Measurements from ENCODE around the gene PDLIM5. TPM values are rescaled to one million over a fixed set of nuclear protein-coding genes. Genes with fewer than 3 reads are reported as not detected.
"Not testable (repeated sequence)": the region's sequence is repeated elsewhere in the genome, so short reads cannot be mapped to it uniquely, and the experiment has no call there.

PDLIM5 gene
- total RNA-seq, 2 experiments from 2014 or later, result 18.1 to 18.3 TPM

GRCh38 chr4:94508296-94508695, 56.6 kb downstream of the PDLIM5 start:
- no peak overlapping the region for H3K27ac Mint-ChIP-seq
- DNase-seq (no peak), ATAC-seq (no peak)
- no peaks in the 10 kb centered on the region for H3K27me3 Mint-ChIP-seq (ENCODE audit: low read depth)
- no peak overlapping the region for H3K4me3 Mint-ChIP-seq
- no peaks in the 10 kb centered on the region for H3K9me3 Mint-ChIP-seq (ENCODE audit: insufficient read depth)
- peaks cover 1% of the 10 kb centered on the region for H3K4me1 Mint-ChIP-seq (ENCODE audit: low read depth)
- H3K36me3 Mint-ChIP-seq (ENCODE audit: low read depth), result no peaks in the 10 kb centered on the region
- CTCF ChIA-PET, result no interaction called here
- POLR2A ChIA-PET, result no interaction called here

GRCh38 chr4:94508806-94509205, 57.1 kb downstream of the PDLIM5 start:
- Mint-ChIP-seq H3K4me3 (no peak overlapping the region), H3K9me3 (ENCODE audit: insufficient read depth) (no peaks in the 10 kb centered on the region)
- ATAC-seq, result no peak

GRCh38 chr4:94511591-94511990, 59.8 kb downstream of the PDLIM5 start:
- H3K27ac Mint-ChIP-seq, result no peak overlapping the region
- no peaks in the 10 kb centered on the region for H3K9me3 Mint-ChIP-seq (ENCODE audit: insufficient read depth)
- CTCF ChIA-PET, result no interaction called here
- DNase-seq, result no peak
- POLR2A ChIA-PET, result no interaction called here
- no peak overlapping the region for H3K4me3 Mint-ChIP-seq
- H3K36me3 Mint-ChIP-seq (ENCODE audit: low read depth), result no peaks in the 10 kb centered on the region
- ATAC-seq, result no peak
- H3K27me3 Mint-ChIP-seq (ENCODE audit: low read depth), result no peaks in the 10 kb centered on the region
- peaks cover 1% of the 10 kb centered on the region for H3K4me1 Mint-ChIP-seq (ENCODE audit: low read depth)

More at GRCh38 chr4:94508806-94509205, 57.1 kb downstream of the PDLIM5 start:
- no peak for DNase-seq
- Mint-ChIP-seq H3K27ac (no peak overlapping the region), H3K4me1 (ENCODE audit: low read depth) (peaks cover 1% of the 10 kb centered on the region), H3K27me3 (ENCODE audit: low read depth) (no peaks in the 10 kb centered on the region), H3K36me3 (ENCODE audit: low read depth) (no peaks in the 10 kb centered on the region)
- ChIA-PET CTCF (no interaction called here), POLR2A (no interaction called here)

GRCh38 chr4:94513532-94513931, 61.8 kb downstream of the PDLIM5 start:
- DNase-seq; H3K27ac Mint-ChIP-seq; CTCF ChIA-PET; H3K4me3 Mint-ChIP-seq; POLR2A ChIA-PET; H3K9me3 Mint-ChIP-seq (ENCODE audit: insufficient read depth); H3K36me3 Mint-ChIP-seq (ENCODE audit: low read depth); H3K4me1 Mint-ChIP-seq (ENCODE audit: low read depth); ATAC-seq; H3K27me3 Mint-ChIP-seq (ENCODE audit: low read depth): not testable (repeated sequence)

GRCh38 chr4:94515365-94515764, 63.6 kb downstream of the PDLIM5 start:
- POLR2A ChIA-PET, result no interaction called here
- no peak overlapping the region for H3K4me3 Mint-ChIP-seq
- H3K27me3 Mint-ChIP-seq (ENCODE audit: low read depth), result no peaks in the 10 kb centered on the region

GRCh38 chr4:94516067-94516466, 64.3 kb downstream of the PDLIM5 start:
- ChIA-PET CTCF (no interaction called here), POLR2A (no interaction called here)
- ATAC-seq, result no peak

More at GRCh38 chr4:94515365-94515764, 63.6 kb downstream of the PDLIM5 start:
- no peaks in the 10 kb centered on the region for H3K9me3 Mint-ChIP-seq (ENCODE audit: insufficient read depth)
- no peak for ATAC-seq
- no peak overlapping the region for H3K27ac Mint-ChIP-seq
- H3K4me1 Mint-ChIP-seq (ENCODE audit: low read depth), result peaks cover 4% of the 10 kb centered on the region
- DNase-seq, result no peak
- CTCF ChIA-PET, result no interaction called here
- H3K36me3 Mint-ChIP-seq (ENCODE audit: low read depth), result no peaks in the 10 kb centered on the region

GRCh38 chr4:94516999-94517398, 65.3 kb downstream of the PDLIM5 start:
- POLR2A ChIA-PET, result no interaction called here
- ATAC-seq (no peak), DNase-seq (no peak)
- CTCF ChIA-PET, result no interaction called here
- Mint-ChIP-seq H3K27me3 (ENCODE audit: low read depth) (no peaks in the 10 kb centered on the region), H3K4me3 (no peak overlapping the region), H3K4me1 (ENCODE audit: low read depth) (peaks cover 4% of the 10 kb centered on the region), H3K27ac (no peak overlapping the region), H3K36me3 (ENCODE audit: low read depth) (no peaks in the 10 kb centered on the region), H3K9me3 (ENCODE audit: insufficient read depth) (no peaks in the 10 kb centered on the region)

More at GRCh38 chr4:94516067-94516466, 64.3 kb downstream of the PDLIM5 start:
- H3K36me3 Mint-ChIP-seq (ENCODE audit: low read depth), result no peaks in the 10 kb centered on the region
- DNase-seq, result no peak
- H3K4me3 Mint-ChIP-seq, result no peak overlapping the region
- H3K27me3 Mint-ChIP-seq (ENCODE audit: low read depth), result no peaks in the 10 kb centered on the region
- peaks cover 4% of the 10 kb centered on the region for H3K4me1 Mint-ChIP-seq (ENCODE audit: low read depth)
- no peak overlapping the region for H3K27ac Mint-ChIP-seq
- H3K9me3 Mint-ChIP-seq (ENCODE audit: insufficient read depth), result no peaks in the 10 kb centered on the region

- Mint-ChIP-seq H3K27me3 (ENCODE audit: low read depth) (no peaks in the 10 kb centered on the region), H3K27ac (no peak overlapping the region), H3K4me1 (ENCODE audit: low read depth) (peaks cover 4% of the 10 kb centered on the region), H3K36me3 (ENCODE audit: low read depth) (no peaks in the 10 kb centered on the region), H3K4me3 (no peak overlapping the region), H3K9me3 (ENCODE audit: insufficient read depth) (no peaks in the 10 kb centered on the region)
- DNase-seq (no peak), ATAC-seq (no peak)
- ChIA-PET POLR2A (no interaction called here), CTCF (no interaction called here)
These were observed 65.8 kb downstream of the PDLIM5 start for GRCh38 chr4:94517492-94517891.

- no peak for DNase-seq
- Mint-ChIP-seq H3K36me3 (ENCODE audit: low read depth) (no peaks in the 10 kb centered on the region), H3K9me3 (ENCODE audit: insufficient read depth) (no peaks in the 10 kb centered on the region), H3K27me3 (ENCODE audit: low read depth) (no peaks in the 10 kb centered on the region), H3K4me3 (no peak overlapping the region), H3K4me1 (ENCODE audit: low read depth) (peaks cover 4% of the 10 kb centered on the region), H3K27ac (no peak overlapping the region)
- CTCF ChIA-PET, result interaction anchor here (1.0 to 1.6 kb wide), 2 partner anchors 112 kb away, joined by 5 to 7 read pairs; no protein-coding TSS in a partner anchor
- POLR2A ChIA-PET, result no interaction called here
- no peak for ATAC-seq
These were observed 67.3 kb downstream of the PDLIM5 start for GRCh38 chr4:94519019-94519418.

- H3K27me3 Mint-ChIP-seq (ENCODE audit: low read depth), result no peaks in the 10 kb centered on the region
- H3K9me3 Mint-ChIP-seq (ENCODE audit: insufficient read depth), result no peaks in the 10 kb centered on the region
- peaks cover 4% of the 10 kb centered on the region for H3K4me1 Mint-ChIP-seq (ENCODE audit: low read depth)
- H3K4me3 Mint-ChIP-seq, result no peak overlapping the region
- H3K27ac Mint-ChIP-seq, result no peak overlapping the region
- no peak for ATAC-seq
- H3K36me3 Mint-ChIP-seq (ENCODE audit: low read depth), result peaks cover 2% of the 10 kb centered on the region
- ChIA-PET CTCF (interaction anchor here (1.6 kb wide), 1 partner anchor 113 kb away, joined by 7 read pairs; no protein-coding TSS in a partner anchor), POLR2A (no interaction called here)
- no peak for DNase-seq
These were observed 68.4 kb downstream of the PDLIM5 start for GRCh38 chr4:94519925-94520789.

GRCh38 chr4:94523033-94523580, 71.4 kb downstream of the PDLIM5 start:
- Mint-ChIP-seq H3K4me3 (no peak overlapping the region), H3K27ac (no peak overlapping the region), H3K36me3 (ENCODE audit: low read depth) (peaks cover 2% of the 10 kb centered on the region), H3K4me1 (ENCODE audit: low read depth) (peaks cover 4% of the 10 kb centered on the region), H3K27me3 (ENCODE audit: low read depth) (no peaks in the 10 kb centered on the region), H3K9me3 (ENCODE audit: insufficient read depth) (no peaks in the 10 kb centered on the region)
- POLR2A ChIA-PET, result no interaction called here
- DNase-seq (no peak), ATAC-seq (no peak)
- CTCF ChIA-PET, result no interaction called here

- ATAC-seq, result no peak
- Mint-ChIP-seq H3K27me3 (ENCODE audit: low read depth) (no peaks in the 10 kb centered on the region), H3K4me3 (no peak overlapping the region), H3K27ac (no peak overlapping the region), H3K4me1 (ENCODE audit: low read depth) (peaks cover 4% of the 10 kb centered on the region), H3K36me3 (ENCODE audit: low read depth) (peaks cover 2% of the 10 kb centered on the region), H3K9me3 (ENCODE audit: insufficient read depth) (no peaks in the 10 kb centered on the region)
- ChIA-PET CTCF (no interaction called here), POLR2A (no interaction called here)
- no peak for DNase-seq
These were observed 71.9 kb downstream of the PDLIM5 start for GRCh38 chr4:94523617-94524016.

Data from activated CD8-positive, alpha-beta T cell treated with anti-CD3 and anti-CD28 coated beads, Interleukin-2, amount 10 ng/mL, durations not matched to agents 7 days and 5 days (primary cell).